GM21576 (cell line): ENCODE data around the gene XYLT1.

ENCODE experiments used
- ATAC-seq: cut with Tn5 transposase; IDR thresholded peaks from one replicate; pipeline ENCODE4 v1.9.1; 2021; ENCODE audit warnings: mild to moderate bottlenecking, moderate library complexity; ENCODE audit not compliant: unreplicated experiment

Gene XYLT1

GRCh38 chr16:17166095-17166494 is 304.7 kb downstream of the XYLT1 start:
- no peak for ATAC-seq

GRCh38 chr16:17162560-17162959 is 308.2 kb downstream of the XYLT1 start:
- no peak for ATAC-seq

- no peak for ATAC-seq
These were observed 309.8 kb downstream of the XYLT1 start for GRCh38 chr16:17160920-17161431.

- no peak for ATAC-seq
These were observed 310.4 kb downstream of the XYLT1 start for GRCh38 chr16:17160285-17160853.

DNA sequence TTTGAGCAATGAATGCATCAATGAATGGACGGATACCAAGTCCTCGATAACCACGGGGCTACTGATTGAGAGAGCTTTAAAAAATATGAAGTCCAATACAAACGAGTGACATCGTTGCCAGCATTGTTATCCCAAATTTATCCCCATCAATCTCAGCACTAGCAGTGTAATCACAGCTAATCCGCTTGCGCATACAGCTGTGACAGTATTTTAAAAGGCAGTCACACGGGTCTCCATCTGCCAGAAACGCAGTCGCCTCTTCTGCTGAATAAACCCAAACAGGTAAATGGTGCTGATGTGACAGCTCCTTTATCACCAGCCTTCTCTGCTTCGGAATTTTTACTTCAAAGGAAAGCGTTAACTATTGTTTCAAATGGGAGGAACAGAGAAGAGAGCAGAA is 311.1 kb downstream of the XYLT1 start:
- ATAC-seq, result no peak

DNA sequence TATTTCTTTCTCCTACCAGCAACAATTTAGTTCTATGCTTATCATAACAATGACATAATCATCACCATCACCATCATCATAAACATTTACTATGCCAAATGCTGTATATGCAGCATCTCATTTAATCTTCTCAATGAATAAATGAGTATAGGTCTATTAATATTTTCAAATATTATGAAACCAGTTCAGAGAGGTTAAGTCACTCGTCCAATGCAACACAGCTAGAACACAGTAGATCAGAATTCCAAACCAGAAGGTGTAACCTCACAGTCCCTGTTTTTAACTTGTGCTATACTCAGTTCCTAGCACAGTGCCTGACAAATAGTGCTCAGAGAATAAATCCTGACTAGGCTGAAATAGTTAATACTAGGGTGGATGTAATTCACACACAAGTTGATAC is 314.8 kb downstream of the XYLT1 start:
- no peak for ATAC-seq

GRCh38 chr16:17155485-17155884 is 315.3 kb downstream of the XYLT1 start:
- ATAC-seq, result no peak

- ATAC-seq, result no peak
These were observed 315.8 kb downstream of the XYLT1 start for GRCh38 chr16:17154981-17155380.

DNA sequence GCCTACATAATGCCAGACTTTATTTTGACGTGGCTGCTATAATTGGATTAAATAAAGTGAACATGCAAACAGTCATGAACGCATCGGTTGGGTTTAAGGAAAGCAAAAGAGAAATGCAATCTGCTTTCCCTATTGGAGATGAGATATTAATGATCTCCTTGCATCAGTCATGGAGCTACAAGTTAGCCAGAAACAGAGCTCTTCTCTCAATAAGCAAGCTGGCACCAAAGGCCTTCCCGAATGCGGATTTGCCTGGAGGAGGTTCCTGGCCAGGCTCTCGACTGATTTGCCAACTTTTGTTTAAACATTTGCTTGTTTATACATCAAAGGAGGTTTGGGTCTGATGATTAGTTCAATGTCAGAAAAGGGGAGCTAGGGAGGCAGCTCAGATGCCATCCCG is 318.4 kb downstream of the XYLT1 start:
- ATAC-seq, result no peak

- ATAC-seq, result no peak
These were observed 319.4 kb downstream of the XYLT1 start for GRCh38 chr16:17151335-17151734.

DNA sequence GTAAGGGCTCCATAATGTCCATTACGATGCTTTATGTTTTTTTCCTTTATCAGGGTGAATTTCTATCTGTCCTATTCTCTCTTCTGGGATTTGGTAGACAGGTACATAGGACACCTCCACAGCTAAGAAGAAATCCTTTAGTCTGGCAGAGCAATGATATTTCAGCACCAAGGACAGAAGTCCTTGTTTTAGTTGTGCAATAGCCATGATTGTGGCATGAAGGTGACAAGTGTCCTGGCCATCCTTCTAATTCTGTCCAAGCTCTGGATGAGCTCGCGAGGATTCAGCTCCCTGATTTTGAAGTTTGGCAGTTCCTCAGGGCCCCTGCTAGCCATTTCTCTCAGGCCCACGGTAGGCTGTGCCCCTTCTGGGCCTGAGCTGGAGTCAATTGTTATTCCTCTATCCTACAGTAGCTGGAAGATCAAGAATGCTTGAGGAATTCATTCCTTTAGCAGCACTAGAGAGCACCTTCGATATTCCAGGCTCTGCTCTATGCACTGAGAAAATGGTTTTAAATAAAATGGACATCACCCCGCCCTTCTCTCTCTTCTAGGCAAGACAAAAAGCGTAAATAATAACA is 320.8 kb downstream of the XYLT1 start:
- no peak for ATAC-seq

- ATAC-seq, result no peak
These were observed 322.8 kb downstream of the XYLT1 start for GRCh38 chr16:17147942-17148341.

GRCh38 chr16:17145029-17145428 is 325.7 kb downstream of the XYLT1 start:
- no peak for ATAC-seq

GRCh38 chr16:17144431-17144830 is 326.3 kb downstream of the XYLT1 start:
- ATAC-seq, result no peak

DNA sequence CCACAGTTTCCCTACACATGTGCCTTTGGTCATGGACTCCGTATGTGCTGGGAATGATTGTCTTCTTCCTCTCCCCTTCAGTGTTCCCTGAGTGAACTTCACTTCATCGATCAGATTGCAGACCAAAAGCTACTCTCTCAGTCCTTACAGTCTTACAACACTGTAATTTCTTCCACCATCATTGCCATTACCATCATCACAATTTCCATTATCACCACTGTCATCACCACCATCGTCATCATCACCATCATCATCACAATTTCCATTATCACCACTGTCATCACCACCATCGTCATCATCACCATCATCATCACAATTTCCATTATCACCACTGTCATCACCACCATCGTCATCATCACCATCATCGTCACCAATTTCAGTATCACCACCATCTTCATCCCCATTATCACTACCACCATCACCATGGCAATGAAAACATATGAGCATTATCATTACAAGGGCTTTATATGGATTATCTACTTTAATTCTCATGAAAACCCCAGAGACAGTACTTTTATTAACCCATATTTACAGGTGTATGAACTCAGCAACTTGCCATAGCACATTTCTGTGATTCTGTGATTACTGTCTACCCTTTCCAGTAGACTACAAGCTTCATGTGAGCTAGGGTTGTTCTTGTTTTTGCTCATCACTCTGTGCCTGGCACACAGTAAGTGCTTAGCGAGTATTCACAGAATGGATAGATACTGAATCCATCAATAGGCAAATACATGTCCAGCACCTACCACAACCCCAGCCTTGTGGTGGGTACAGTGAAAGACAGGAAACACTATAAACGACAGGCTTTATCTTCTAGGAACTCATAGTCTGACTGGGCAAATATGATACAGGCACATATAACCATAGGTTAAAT is 327.0 kb downstream of the XYLT1 start:
- no peak for ATAC-seq

DNA sequence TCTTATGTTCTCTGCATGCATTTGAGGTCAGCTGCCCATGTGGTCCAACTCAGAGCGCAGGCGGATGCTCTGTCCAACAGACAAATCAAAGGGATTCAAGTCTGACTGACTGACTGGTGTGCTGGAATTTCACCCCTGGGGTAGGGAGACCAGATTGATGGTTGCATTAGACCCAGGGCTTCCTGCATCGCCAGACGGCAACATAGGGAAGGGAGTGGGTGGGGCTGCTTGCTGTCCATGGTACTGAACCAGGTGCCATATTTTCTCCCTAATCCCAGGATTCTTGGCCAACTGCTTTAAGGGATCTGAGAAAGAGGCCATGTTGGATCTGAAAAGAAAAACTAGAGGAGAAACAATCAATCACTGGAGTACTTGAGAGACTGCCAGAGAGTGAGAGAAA is 332.0 kb downstream of the XYLT1 start:
- ATAC-seq, result no peak

DNA sequence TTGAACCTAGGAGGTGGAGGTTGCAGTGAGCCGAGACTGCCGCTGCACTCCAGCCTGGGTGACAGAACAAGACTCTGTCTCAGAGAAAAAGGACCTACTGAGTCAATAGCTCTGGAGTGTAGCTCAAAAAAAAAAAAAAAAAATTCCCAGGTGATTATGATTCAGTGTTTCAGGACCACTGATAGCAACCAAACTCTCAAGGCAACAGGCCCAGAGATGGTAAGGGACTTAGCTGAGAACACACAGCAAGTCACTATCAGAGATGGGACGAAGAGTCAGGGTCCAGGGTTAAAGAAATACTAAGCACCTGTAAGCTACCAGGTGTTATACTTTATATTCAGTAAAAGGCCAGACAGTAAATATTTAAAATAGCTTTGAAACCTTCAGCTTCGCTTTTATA is 335.3 kb downstream of the XYLT1 start:
- ATAC-seq, result no peak

GRCh38 chr16:17134586-17134985 is 336.2 kb downstream of the XYLT1 start:
- ATAC-seq, result peak; percentile 85

DNA sequence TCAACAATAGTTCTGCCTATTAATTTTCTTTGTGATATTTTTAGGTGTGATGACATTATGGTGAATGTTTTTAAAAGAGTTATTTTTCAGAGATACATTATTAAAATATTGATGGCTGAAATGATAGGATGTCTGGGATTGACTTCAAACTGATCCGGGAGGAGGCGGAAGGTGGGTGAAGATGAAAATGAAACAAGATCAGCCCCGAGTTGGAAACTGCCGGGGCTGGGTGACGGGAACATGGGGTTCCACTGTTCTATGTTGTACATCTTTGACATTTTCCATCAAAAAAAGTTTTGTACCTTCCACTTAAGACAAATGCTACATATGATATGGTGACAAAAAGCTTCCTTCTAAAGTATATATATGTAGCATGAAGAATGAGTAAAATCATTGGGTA is 336.9 kb downstream of the XYLT1 start:
- ATAC-seq, result no peak

DNA sequence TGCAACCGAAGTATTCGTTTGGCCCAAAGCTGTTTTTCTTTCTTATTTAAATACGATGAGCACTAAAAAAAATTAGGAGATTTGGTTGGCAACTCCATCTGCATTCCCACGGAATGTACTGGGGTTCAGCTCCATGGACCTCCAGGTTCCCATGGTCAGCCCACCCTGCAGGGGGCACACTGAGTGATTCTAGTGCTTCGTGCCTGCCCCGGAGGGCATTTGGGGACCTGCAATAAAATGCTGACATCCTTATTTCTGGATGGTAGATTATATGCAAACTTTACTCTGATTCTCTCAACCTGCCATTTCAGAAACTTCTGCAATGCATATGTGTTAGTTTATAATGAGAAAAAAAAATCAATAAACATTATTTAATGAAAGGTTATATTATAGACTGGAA is 339.4 kb downstream of the XYLT1 start:
- no peak for ATAC-seq

GRCh38 chr16:17130733-17131132 is 340.0 kb downstream of the XYLT1 start:
- no peak for ATAC-seq

DNA sequence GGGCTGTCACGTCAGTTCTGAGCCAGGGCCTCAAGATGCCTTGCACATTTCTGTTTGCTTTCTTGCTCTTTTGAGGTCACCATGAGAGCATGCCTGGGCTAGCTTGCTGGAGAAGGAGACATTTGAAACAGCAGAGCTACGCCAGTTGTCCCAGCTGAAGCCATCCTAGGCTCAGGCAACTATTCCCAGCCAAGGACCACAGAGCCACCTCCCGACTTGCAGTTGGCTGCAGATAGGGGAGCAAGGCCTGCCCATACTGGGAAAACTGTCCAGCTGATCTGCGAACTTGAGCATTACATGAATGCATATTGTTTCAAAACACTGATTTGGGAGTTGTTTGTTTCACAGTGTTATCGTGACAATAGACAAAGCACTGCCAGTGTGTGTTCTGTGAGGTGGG is 340.8 kb downstream of the XYLT1 start:
- no peak for ATAC-seq
